DND-41 (cell line): Measurements from ENCODE around the gene FXYD2.

Experiments
- ATAC-seq: fragments of 200-7000 bp; cut with Tn5 transposase; 3 replicates; pipeline ENCODE4 v1.9.1; 2021; ENCODE audit warnings: low read depth; ENCODE audit not compliant: insufficient read depth
- DNase-seq: peaks from one replicate; pipeline ENCODE4 v3.0.0-alpha.2; 2020
- H2AFZ ChIP-seq: 2 replicates; pipeline ENCODE4 v1.6.0; 2012; ENCODE audit warnings: low read depth, low read length
- H3K27ac ChIP-seq: 2 replicates; pipeline ENCODE4 v1.5.1; 2012; ENCODE audit warnings: low read length, inconsistent platforms
- H3K27me3 ChIP-seq: fragments of 200-600 bp; sonication (generic); 2 replicates; pipeline ENCODE4 v1.6.0; 2012; ENCODE audit warnings: low read length, mild to moderate bottlenecking, inconsistent platforms; ENCODE audit not compliant: insufficient read depth, poor library complexity
- H3K36me3 ChIP-seq: 2 replicates; pipeline ENCODE4 v1.5.1; 2012; ENCODE audit warnings: low read length, inconsistent platforms; ENCODE audit not compliant: insufficient read depth
- H3K4me1 ChIP-seq: 2 replicates; pipeline ENCODE4 v1.5.1; 2012; ENCODE audit warnings: mild to moderate bottlenecking, low read length; ENCODE audit not compliant: insufficient read depth
- H3K4me2 ChIP-seq: 2 replicates; pipeline ENCODE4 v1.6.0; 2012; ENCODE audit warnings: mild to moderate bottlenecking, moderate library complexity, low read length, inconsistent platforms; ENCODE audit not compliant: insufficient read depth
- H3K4me3 ChIP-seq, 2 experiments: fragments of 200-600 bp in 1 of 2; shearing (Covaris generic) in 1 of 2; 2 replicates each; pipeline ENCODE4 v1.5.1; 2012 to 2016; ENCODE audit warnings: inconsistent platforms in 2 of 2, low read length in 2 of 2, mild to moderate bottlenecking in 2 of 2, low read depth in 1 of 2, moderate library complexity in 1 of 2
- H3K79me2 ChIP-seq: 2 replicates; pipeline ENCODE4 v1.6.0; 2012; ENCODE audit warnings: low read length, inconsistent platforms; ENCODE audit not compliant: insufficient read depth
- H3K9ac ChIP-seq: 2 replicates; pipeline ENCODE4 v1.6.0; 2012; ENCODE audit warnings: low read depth, mild to moderate bottlenecking, inconsistent platforms, low read length, moderate library complexity
- H3K9me3 ChIP-seq: 2 replicates; pipeline ENCODE4 v1.5.1; 2012; ENCODE audit warnings: low read length, moderate library complexity, mild to moderate bottlenecking, inconsistent platforms; ENCODE audit not compliant: insufficient read depth, severe bottlenecking
- H4K20me1 ChIP-seq: 2 replicates; pipeline ENCODE4 v1.6.0; 2012; ENCODE audit warnings: low read length; ENCODE audit not compliant: insufficient read depth
- CTCF ChIP-seq: IDR thresholded peaks from 2 replicates; pipeline ENCODE4 v1.5.1; 2012; ENCODE audit warnings: borderline replicate concordance, low read length, moderate library complexity, mild to moderate bottlenecking; ENCODE audit not compliant: poor library complexity, severe bottlenecking; ENCODE audit errors: extremely low read depth
- EZH2 ChIP-seq: IDR thresholded peaks from 3 replicates; pipeline ENCODE4 v1.6.1; 2012; ENCODE audit warnings: borderline replicate concordance, low read depth, mild to moderate bottlenecking, moderate library complexity, low read length, inconsistent platforms; ENCODE audit not compliant: severe bottlenecking

The FXYD2 gene

GRCh38 chr11:117774553-117774952, 50.0 kb downstream of the FXYD2 start:
- Histone ChIP-seq H3K9me3 (no peaks in the 10 kb centered on the region), H3K36me3 (peaks cover 42% of the 10 kb centered on the region), H3K9ac (no peak overlapping the region), H3K4me2 (no peak overlapping the region), H2AFZ (no peak overlapping the region), H3K27me3 (no peaks in the 10 kb centered on the region), H4K20me1 (peaks cover 3% of the 10 kb centered on the region; the same call in 1 of the 2 replicates), H3K4me3 (no peak overlapping the region), H3K79me2 (no peaks in the 10 kb centered on the region), H3K27ac (no peak overlapping the region), H3K4me1 (no peaks in the 10 kb centered on the region)
- ATAC-seq (no peak), DNase-seq (no peak)
- TF ChIP-seq CTCF (no peak), EZH2 (no peak)

- no peak overlapping the region for H3K27ac ChIP-seq
- H4K20me1 ChIP-seq: peaks cover 3% of the 10 kb centered on the region; the same call in 1 of the 2 replicates
- no peak overlapping the region for H3K4me3 ChIP-seq
- no peak overlapping the region for H3K9ac ChIP-seq
- TF ChIP-seq CTCF: no peak
- no peak for TF ChIP-seq EZH2
- no peak overlapping the region for H3K4me2 ChIP-seq
- DNase-seq (no peak), ATAC-seq (no peak)
- H3K36me3 ChIP-seq: peaks cover 25% of the 10 kb centered on the region
- no peak overlapping the region for H2AFZ ChIP-seq
- no peaks in the 10 kb centered on the region for H3K27me3 ChIP-seq
- no peaks in the 10 kb centered on the region for H3K4me1 ChIP-seq
- H3K79me2 ChIP-seq: no peaks in the 10 kb centered on the region
- H3K9me3 ChIP-seq: no peaks in the 10 kb centered on the region
These were observed 52.2 kb downstream of the FXYD2 start for GRCh38 chr11:117772360-117772759.

GRCh38 chr11:117771841-117772240, 52.7 kb downstream of the FXYD2 start:
- H3K9me3 ChIP-seq: no peaks in the 10 kb centered on the region

More at GRCh38 chr11:117771841-117772240, 52.7 kb downstream of the FXYD2 start:
- Histone ChIP-seq H3K27me3 (no peaks in the 10 kb centered on the region), H4K20me1 (peaks cover 5% of the 10 kb centered on the region; the same call in 1 of the 2 replicates), H3K4me1 (no peaks in the 10 kb centered on the region), H3K79me2 (no peaks in the 10 kb centered on the region), H3K4me3 (no peak overlapping the region), H3K9ac (no peak overlapping the region), H3K4me2 (no peak overlapping the region), H3K36me3 (peaks cover 21% of the 10 kb centered on the region), H2AFZ (no peak overlapping the region), H3K27ac (no peak overlapping the region)
- ATAC-seq (no peak), DNase-seq (no peak)
- TF ChIP-seq EZH2 (no peak), CTCF (no peak)
